SH-SY5Y (cell line): ENCODE measurements around the gene TMEM220.

Experiments used
- GATA2 ChIP-seq: IDR thresholded peaks from 2 replicates; pipeline ENCODE4 v1.6.1; 2011; ENCODE audit warnings: mild to moderate bottlenecking, low read depth, low read length
- GATA3 ChIP-seq: IDR thresholded peaks from 2 replicates; pipeline ENCODE4 v1.6.1; 2011; ENCODE audit warnings: low read depth, mild to moderate bottlenecking, low read length, moderate library complexity

GRCh38 chr17:10754861-10755591 is 25.2 kb upstream of the TMEM220 start:
- TF ChIP-seq GATA2, result no peak
- TF ChIP-seq GATA3, result no peak
